HG02884 (cell line): ENCODE data around the gene LIPK.
"Not testable (repeated sequence)": the region's sequence is repeated elsewhere in the genome, so short reads cannot be mapped to it uniquely, and the experiment has no call there.

ENCODE experiments used
- ATAC-seq: cut with Tn5 transposase; IDR thresholded peaks from one replicate; pipeline ENCODE4 v1.9.1; 2021; ENCODE audit warnings: mild to moderate bottlenecking, moderate library complexity; ENCODE audit not compliant: unreplicated experiment

The LIPK gene

DNA sequence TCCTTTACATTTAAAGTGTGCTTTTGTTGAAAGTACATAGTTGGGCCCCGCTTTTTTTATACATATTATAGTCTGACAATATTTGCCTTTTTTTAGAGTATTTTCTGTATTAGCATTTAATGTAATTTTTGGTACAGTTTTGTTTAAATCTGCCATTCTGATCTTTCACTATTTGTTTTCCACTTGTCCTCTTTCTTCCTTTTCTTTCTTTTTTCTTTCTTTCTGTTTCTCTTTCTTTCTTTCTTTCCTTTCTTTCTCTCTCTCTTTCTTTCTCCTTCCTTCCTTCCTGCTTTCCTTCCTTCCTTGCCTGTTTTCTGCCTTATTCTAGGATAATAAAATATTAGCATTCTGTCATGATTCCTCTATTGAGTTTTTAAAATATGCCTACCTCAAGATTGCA, 9.5 kb downstream of the LIPK start:
- no peak for ATAC-seq

DNA sequence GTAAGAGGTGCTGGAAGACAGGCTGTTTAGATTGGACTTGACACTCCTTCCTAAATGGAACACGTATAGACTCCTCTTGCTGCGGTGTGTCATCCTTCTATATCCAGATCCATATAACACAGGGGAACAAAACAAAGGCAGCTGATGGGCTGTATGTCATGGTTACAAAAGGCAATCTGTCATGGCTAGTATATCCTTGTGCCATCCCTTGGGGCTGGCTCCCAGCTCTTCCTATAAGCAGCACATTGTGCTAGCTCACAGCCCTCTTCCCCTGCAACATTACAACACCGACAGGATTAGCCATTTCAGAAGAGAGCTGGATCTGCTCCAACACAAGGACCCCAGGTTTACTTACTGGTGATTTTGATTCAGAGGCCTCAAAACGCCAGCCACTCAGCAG, 15.3 kb downstream of the LIPK start:
- ATAC-seq = no peak

DNA sequence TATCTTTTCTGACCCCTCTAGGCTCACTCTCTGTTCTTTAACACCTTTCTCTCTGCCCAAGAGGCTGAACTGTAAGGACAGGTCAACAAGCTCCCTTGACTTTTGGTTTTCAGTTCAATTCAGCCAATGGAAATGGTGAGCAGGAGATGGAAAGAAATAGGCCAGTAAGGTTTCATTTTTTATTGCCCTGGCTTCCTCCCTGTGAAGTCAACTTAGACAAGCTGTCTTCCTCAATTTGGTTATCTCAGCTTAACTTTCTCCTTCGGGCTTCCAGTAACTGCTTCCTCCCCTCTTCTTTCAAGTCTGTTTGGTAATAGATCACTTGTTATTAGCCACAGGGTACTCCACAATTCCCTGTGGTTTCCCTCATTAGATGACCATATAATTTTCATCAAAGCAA, 19.7 kb downstream of the LIPK start:
- ATAC-seq = no peak

DNA sequence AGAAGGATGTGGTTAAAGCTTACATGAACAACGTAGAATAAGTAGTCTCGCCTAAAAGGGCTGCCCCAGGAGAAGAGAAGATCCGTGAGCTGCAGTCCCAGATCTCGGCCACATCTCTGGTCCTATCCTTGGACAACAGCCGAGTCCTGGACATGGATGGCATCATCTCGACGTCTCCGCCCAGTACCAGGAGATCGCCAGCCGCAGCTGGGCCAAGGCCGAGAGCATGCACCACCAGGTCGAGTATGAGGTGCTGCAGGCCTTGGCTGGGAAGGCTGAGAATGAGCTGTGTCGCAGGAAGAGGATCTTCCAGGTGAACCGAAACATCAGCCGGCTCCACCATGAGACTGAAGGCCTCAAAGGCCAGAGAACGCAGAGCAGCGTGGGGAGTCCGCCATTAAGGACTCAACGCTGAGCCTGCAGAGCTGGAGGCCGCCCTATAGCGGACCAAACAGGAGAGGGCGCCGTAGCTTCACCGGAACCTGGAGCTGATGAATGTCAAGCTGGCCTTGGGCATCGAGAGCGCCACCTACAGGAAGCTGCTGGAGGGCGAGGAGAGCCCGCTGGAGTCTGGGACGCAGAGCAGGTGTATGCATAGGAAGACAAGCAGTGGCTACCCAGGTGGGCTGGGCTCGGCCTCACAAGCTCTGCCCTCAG, 22.2 kb downstream of the LIPK start:
- ATAC-seq = no peak

DNA sequence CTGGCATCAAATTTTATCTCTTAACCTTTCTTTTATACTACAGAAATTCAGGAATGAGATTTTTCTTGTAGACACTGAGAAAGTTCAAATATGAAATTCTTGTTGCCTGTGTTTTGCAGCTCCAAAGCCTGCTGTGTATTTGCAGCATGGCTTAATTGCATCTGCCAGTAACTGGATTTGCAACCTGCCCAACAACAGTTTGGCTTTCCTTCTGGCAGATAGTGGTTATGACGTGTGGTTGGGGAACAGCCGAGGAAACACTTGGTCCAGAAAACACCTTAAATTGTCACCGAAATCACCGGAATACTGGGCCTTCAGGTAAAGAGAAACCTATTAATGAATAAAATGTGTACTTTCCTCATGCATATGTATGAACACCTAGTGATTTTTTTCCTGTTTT, 24.8 kb downstream of the LIPK start:
- no peak for ATAC-seq

DNA sequence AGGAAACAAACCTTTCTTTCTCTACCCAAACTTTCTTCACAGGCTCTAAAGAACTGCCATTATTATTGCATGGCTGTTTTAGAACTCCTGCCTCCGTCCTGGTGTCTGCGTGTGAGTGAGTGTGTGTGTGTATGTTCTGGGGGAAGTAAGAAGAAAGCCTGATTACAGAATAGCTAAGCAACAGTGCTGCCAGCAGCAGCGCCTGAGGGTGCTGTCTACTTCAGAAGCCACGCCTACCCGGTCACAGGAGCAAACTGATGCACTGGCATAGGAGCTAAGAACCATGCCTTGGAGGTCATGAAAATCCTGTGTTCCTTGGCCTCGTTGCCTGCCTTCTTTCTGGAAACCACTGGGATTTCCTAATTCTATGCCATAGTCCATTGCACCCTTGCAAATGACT, 25.2 kb downstream of the LIPK start:
- no peak for ATAC-seq

DNA sequence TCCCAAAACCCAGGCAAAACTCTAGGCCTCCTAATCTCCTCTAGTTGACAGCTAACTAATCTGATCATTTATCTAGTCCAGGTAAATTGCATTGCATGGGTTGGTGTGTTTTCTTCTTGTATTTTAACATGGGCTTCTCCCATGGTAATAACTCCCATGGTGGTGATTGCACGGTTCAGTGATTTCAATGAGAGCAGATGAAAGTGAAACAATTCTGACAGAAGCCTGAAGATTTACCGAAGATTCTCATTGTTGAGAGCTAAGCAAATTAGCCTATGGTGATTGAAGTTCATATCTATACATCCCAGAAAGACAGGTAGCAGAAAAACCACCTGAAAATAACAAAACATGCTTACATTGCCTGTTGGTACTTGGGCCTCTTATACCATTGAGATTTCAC, 27.2 kb downstream of the LIPK start:
- ATAC-seq = no peak

DNA sequence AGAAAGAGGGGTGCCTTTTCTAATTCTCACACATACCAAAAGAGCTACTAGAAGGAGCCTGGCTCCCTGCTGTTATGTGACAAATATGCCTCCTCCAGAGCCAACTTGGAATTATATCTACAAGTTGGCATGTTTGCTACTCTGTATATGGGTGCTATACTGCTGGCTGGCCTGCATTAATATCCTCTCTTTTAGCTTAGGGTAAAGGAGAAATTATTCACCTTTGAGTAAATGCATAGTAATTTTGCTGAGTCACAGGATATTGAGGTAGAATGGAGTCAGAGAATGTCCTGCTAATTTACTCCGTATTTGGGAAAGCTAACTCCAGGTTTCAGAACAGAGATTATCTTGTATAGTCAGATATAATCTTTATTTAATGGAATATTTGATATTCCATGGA, 29.6 kb downstream of the LIPK start:
- ATAC-seq = no peak

DNA sequence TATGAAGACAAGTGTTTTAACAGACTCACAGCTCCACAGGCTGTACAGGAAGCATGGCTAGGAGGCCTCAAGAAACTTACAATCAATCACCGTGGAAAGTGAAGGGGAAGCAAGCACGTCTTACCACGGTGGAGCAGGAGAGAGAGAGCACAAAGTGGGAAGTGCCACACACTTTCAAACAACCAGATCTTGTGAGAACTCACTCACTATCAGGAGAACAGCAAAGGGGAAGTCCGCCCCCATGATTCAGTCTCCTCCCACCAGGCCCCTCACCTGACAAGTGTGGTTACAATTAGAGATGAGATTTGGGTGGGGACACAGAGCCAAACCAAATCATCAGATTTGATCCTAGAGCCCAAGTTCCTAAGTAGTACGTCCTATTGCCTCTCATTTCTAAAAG, 35.9 kb downstream of the LIPK start:
- ATAC-seq = not testable (repeated sequence)

DNA sequence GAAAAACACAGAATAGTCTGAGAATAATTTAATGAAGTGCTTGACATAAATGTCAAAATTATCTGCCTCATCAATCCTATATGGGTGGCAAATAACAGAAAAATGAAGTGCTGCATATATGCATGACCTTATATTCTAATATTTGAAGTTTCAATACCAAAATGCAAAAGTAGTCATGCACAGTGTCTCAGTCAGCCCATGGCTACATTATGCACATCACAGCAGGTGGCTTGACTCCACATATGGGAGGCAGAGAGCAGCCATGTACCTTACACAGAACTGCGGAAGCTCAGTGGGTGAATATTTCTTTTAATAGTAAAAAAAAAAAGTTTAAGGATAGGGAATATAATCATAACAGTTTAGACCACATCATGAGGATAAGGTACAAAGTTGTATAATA, 36.4 kb downstream of the LIPK start:
- no peak for ATAC-seq

DNA sequence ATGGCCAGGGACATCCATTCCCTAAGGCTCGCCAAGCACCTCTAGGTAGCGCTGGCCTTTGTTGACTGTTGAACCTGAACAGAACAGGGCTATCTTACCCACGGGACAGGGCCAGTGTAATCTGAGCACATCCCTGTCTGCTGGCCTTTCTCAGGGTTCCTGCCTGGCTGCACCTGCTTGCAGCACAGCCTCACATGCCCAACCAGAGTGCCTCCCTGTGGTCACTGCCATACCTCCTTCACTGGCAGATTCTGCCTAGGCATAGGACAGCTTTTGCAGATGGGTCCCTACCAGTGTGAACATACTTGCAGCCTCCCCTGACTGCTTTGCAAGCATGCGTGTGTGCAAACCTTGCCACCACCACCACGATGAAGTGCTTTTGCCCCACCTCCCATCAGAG, 38.0 kb downstream of the LIPK start:
- ATAC-seq = no peak

DNA sequence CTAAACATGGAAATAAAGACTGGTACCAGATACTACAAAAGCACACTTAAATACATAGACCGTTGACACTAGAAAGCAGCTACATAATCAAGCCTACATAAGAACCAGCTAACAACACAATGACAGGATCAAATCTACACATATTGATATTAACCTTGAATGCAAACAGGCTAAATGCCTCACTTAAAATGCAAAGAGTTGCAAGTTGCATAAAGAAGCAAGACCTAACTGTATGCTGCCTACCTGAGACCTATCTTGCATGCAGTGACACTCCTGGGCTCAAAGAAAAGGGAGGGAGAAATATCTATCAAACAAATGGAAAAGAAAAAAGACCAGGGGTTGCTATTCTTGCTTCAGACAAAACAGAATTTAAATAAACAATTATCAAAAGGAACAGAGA, 39.6 kb downstream of the LIPK start:
- no peak for ATAC-seq

DNA sequence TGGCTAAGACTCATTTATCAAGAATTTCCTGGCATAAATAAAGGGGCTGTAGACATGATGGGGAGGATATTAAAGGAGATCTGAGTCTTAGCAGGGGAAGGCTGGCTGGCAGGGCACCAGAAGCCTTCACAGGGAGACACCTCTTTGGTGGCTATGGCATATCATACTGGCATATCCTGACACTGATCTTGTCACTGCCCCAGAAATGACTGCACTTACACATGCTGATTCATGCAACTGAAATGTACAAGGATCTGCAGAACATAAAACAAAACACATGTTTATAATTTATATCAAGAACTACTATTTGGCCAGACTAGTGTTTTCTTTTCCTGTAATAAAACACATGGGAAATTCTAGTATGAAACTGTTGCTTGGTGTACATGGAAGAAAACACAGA, 48.2 kb downstream of the LIPK start:
- ATAC-seq = no peak

DNA sequence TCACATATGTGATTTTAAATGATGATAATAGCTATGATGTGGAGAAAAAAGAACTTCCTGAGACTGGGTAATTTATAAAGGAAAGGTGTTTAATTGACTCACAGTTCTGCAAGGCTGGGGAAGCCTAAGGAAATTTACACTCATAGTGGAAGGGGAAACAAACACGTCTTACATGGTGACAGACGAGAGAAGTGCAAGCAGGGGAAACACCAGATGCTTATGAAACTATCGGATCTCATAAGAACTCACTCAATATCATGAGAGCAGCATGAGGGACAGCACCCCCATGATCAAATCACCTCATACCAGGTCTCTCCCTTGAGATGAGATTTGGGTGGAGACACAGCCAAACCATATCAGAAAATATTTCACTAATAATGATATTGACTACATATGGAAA, 49.7 kb downstream of the LIPK start:
- peak; percentile 86 for ATAC-seq

DNA sequence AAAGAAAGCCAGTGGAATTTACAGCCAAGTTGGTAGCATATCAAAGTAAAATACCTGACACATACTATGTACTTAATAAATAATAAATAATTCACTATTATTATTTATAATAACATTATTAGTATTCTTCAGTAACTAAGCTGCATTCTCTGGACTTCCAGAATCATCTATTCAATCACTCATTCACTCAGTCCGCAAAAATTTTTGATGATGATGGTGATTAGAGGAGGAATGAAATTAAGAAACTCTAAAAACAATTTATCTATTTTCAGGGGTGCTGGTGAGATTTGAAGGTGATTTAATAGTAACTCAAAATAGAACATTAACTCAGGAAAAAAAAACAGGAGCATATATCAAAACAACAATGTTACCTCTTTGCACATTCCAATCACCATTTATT, 50.6 kb downstream of the LIPK start:
- no peak for ATAC-seq

DNA sequence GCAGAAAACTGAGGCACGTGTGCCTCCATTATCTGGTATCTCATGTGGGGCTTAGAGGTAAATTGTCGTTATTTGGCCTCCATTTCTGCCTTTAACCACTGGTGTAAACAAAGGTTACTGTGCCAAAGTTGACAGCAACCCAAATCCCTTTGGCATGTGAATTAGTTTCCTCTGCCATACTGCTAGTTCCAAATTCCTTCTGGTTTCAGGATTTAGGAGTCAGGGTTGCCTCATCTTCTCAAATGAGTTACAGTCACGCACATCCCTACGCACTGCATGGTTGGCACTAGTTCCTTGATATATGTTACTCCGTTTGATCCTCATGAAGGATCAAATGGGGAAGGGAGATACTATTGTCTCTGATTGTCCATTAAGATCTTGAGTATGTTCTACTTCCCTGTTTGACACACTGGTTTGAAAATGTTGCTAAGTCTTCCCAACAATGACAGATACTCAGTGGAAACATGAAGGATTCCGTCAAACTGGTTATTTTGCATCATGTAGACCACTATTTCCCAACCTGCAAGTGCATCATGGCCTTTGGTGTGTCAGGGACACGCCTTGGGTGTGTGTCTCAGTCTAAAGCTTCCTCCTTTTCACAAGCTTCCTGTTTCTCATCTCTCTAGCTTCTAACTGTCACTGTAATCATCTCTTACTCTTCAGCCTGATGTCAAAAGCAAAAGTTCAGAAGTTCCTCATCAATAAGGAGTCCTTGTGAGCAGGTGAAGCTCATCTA, 53.5 kb downstream of the LIPK start, which contains the start of gene LIPN:
LIPN (plus strand) TSS at position 655 of the 736 bp plus-strand sequence. CDS start 1,386 bp downstream, outside the sequence.
- ATAC-seq = no peak

DNA sequence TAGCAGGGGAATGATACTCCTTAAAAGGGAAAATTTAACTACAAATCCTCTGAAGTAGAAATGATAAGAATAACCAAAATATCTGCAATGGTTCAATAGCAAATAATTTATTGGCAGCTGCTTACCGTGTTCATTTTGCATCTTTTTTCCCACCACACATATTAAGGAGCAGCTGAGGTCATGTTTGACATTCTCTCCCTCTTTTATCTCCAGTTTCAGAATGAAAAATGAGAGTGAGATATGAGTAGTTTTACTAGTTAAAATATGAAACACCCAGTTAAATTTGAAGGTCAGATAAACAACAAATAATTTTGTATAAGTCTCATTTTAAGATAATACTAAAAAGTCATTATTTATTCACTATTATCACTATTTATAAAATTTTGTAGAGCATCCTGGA, 56.9 kb downstream of the LIPK start:
- no peak for ATAC-seq

DNA sequence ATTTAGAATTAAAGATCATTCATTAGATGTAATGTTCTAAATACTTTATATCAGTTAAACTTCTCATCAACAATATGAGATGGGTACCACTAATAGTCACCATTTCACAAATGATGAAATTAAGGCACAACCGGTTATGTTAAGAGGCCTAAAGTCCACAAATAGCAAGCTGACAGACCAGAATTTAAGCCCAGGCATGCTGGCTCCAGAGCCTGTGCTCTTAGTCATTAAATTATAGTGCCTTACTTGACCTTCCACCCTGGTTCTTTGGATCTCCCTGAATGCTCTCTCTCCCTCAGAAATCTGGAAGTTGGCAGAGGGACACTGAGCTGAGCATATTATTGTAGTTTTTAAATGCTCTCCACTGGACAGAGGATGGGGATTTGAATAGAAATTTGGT, 57.4 kb downstream of the LIPK start:
- ATAC-seq = no peak

DNA sequence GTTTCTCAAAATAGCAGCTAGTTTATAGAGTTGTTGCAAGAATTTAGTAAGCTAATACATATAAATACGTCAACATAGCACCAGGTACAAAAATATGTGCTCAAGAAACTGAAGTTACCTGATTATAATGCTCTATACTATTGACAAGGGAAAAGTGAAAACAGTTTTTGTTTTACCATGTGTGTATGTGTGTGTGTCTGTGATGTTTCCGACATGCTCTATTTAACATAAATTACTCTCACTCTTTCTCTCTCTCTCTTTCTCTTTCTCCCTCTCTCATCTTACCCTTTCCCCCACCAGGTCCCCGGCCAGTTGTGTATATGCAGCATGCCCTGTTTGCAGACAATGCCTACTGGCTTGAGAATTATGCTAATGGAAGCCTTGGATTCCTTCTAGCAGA, 58.1 kb downstream of the LIPK start:
- no peak for ATAC-seq

DNA sequence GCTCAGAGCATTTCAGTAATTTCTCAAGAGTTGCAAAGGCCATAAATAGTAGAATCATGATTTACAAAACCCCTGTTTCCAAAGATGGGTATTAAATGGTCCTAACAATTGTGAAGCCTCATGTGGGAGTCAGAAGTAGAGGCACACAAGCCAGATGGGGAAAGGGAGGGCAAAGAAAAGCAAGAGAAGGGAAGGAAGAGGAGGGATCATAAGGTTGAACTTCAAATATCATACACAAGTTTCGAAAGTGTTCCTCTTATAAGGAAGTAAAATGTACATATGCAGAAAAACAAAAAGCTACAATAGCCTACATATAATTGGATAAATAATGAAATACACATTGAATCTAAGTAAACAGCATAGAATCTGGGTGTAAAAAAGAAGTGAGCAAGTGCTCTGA, 59.8 kb downstream of the LIPK start:
- ATAC-seq = no peak

DNA sequence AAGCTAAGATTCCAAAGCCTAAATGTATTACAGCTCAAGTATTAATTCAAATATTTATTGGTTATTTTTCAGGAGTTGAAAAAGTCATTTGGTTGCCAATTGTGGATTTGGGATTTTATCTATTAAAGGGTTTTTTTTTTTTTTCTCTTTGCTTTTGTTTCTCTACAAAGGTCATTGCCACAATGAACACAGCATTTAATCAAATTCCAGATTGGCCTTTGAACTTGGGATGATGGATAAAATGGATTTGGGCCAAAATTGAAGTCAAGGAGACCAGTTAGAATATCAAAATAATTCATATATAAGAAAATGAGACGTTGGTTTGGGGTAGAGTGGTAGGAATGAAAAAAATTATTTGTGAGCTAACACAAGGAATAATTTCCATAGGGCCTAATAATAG, 63.3 kb downstream of the LIPK start:
- ATAC-seq = no peak

DNA sequence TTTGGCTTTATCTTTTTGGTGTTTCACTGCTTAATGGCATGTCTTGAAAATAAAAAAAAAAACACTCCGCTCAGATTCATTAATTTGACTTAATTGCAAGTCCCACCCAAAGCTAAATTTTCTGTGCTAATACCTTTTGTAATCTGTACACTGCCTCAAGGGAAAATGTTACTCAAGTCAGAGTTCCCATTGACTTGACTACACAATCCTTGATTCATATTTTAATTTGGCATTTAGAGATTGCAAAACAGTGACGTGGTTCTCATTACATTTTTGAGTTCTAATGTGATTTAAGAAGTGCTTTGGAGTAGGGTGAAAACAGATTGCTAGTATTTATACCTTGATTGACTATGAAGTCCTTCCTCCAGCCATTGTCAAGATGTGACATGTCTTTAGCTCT, 75.2 kb downstream of the LIPK start:
- no peak for ATAC-seq

DNA sequence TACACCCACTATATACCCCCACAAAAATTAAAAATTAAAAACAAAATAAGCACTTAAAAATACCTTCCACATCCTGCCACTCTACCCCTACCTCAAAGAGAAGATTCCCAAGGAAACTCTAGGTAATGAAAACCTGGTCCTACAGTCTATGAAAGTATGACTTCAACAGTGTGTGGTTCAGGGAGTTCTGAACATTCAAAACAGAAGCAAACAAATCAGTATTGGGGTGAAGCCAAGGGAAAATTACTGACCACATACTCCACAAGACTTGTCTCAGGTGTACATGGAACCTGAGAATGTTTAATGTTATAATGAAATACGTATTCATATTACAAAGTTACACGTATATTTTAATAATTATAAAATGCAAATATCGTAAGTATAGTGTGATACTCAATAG, 76.2 kb downstream of the LIPK start:
- ATAC-seq = no peak
